HepG2 (cell line): ENCODE results near the gene RAB11FIP5. TPM values are rescaled to one million over a fixed set of nuclear protein-coding genes. Genes with fewer than 3 reads are reported as not detected.

ENCODE experiments used
- ATAC-seq: fragments of 200-7000 bp; cut with Tn5 transposase; 3 replicates; pipeline ENCODE4 v1.9.1; 2020; ENCODE audit warnings: mild to moderate bottlenecking, moderate library complexity
- BruUV-seq: library from RNA; stranded (reverse); fragments of 400-500 nt; replicated peaks from 2 replicates; lab custom pipeline; 2021; lab: Mats Ljungman, UMichigan
- CTCF ChIA-PET: fragments of 300-600 bp; formaldehyde crosslinking; extraction: SDS; loops from one replicate; lab custom pipeline; 2021; ENCODE audit warnings: low total read pairs, inconsistent platforms, low intra/inter-chr PET ratio; lab: Yijun Ruan, JAX
- POLR2A ChIA-PET: fragments of 350-600 bp; sonication (Branson Sonifier 250); formaldehyde crosslinking; loops from one replicate; lab custom pipeline; 2020; ENCODE audit warnings: antibody characterized with exemption, inconsistent platforms; lab: Yijun Ruan, JAX
- DNase-seq: peaks from one replicate; pipeline ENCODE4 v3.0.0-alpha.2; 2015; ENCODE audit warnings: low spot score
- FAIRE-seq: peaks from 3 replicates; lab custom pipeline; 2011; peaks lifted over from hg19 to GRCh38; lab: Jason Lieb, UNC
- H2AFZ ChIP-seq: one replicate; pipeline ENCODE4 v1.6.1; 2011; ENCODE audit warnings: low read length, inconsistent platforms
- H3K27ac ChIP-seq: fragments of 300-600 bp; 3 replicates; pipeline ENCODE4 v1.8.0; 2011; ENCODE audit warnings: mixed run types, mild to moderate bottlenecking, mixed read lengths, low read length, inconsistent platforms; ENCODE audit not compliant: insufficient read depth; ENCODE audit errors: extremely low read length
- H3K27me3 ChIP-seq, 2 experiments: fragments of 200-600 bp in 1 of 2; 2 replicates in 1 of 2; 3 replicates in 1 of 2; pipeline versions ENCODE4 v1.6.0 to v1.8.0; 2011; ENCODE audit warnings: low read length in 2 of 2, mild to moderate bottlenecking in 2 of 2, moderate library complexity in 2 of 2, inconsistent platforms in 1 of 2; ENCODE audit not compliant: insufficient read depth in 2 of 2, control insufficient read depth in 1 of 2
- H3K36me3 ChIP-seq, 2 experiments: fragments of 200-600 bp in 1 of 2; replicated peaks in 1 of 2; 2 replicates in 1 of 2; 3 replicates in 1 of 2; pipeline versions ENCODE4 v1.5.1 to v1.8.0; 2011; ENCODE audit warnings: low read length in 2 of 2, inconsistent platforms in 1 of 2; ENCODE audit not compliant: insufficient read depth in 2 of 2, control insufficient read depth in 1 of 2
- H3K4me1 ChIP-seq: 2 replicates; pipeline ENCODE4 v1.5.1; 2012; ENCODE audit warnings: low read length, inconsistent platforms; ENCODE audit not compliant: insufficient read depth
- H3K4me2 ChIP-seq: 2 replicates; pipeline ENCODE4 v1.6.0; 2011; ENCODE audit warnings: low read depth, low read length, inconsistent platforms
- H3K4me3 ChIP-seq, 3 experiments: fragments of 200-600 bp in 1 of 3; sonication (generic), shearing (Covaris generic) in 1 of 3; replicated peaks in 1 of 3; 2 replicates each; pipeline ENCODE4 v1.5.1; 2011 to 2016; ENCODE audit warnings: low read length in 3 of 3, inconsistent platforms in 2 of 3, low read depth in 2 of 3, mild to moderate bottlenecking in 2 of 3, control low read depth in 1 of 3, mixed read lengths in 1 of 3; ENCODE audit not compliant: insufficient read depth in 1 of 3
- H3K79me2 ChIP-seq: one replicate; pipeline ENCODE4 v1.6.1; 2011; ENCODE audit warnings: low read length, inconsistent platforms; ENCODE audit not compliant: insufficient read depth
- H3K9ac ChIP-seq: 2 replicates; pipeline ENCODE4 v1.6.0; 2011; ENCODE audit warnings: mild to moderate bottlenecking, low read depth, low read length, inconsistent platforms; ENCODE audit not compliant: insufficient read depth
- H3K9me3 ChIP-seq: 2 replicates; pipeline ENCODE4 v1.5.1; 2012; ENCODE audit warnings: mild to moderate bottlenecking, low read length
- H4K20me1 ChIP-seq: 2 replicates; pipeline ENCODE4 v1.6.0; 2011; ENCODE audit warnings: inconsistent platforms, mild to moderate bottlenecking, low read length, moderate library complexity; ENCODE audit not compliant: insufficient read depth
- CHCHD3 ChIP-seq: sonication (generic); formaldehyde crosslinking; IDR thresholded peaks from 2 replicates; pipeline ENCODE4 v1.8.0; 2022; ENCODE audit warnings: mild to moderate bottlenecking, missing genetic modification reagents, moderate library complexity
- KLF12 ChIP-seq: sonication (generic); formaldehyde crosslinking; IDR thresholded peaks from 2 replicates; pipeline ENCODE4 v1.4.0; 2020; ENCODE audit warnings: missing genetic modification reagents, borderline replicate concordance
- SOX13 ChIP-seq, 3 experiments: fragments of 450-650 bp in 1 of 3; sonication (generic) in 1 of 3; formaldehyde crosslinking in 1 of 3; IDR thresholded peaks in 2 of 3; conservative IDR thresholded peaks in 1 of 3; 2 replicates each; pipeline versions ENCODE4 v1.5.0 to v1.6.1; 2016 to 2020; ENCODE audit warnings: antibody characterized with exemption in 1 of 3, mild to moderate bottlenecking in 1 of 3, missing compliant biosample characterization in 1 of 3, missing genetic modification reagents in 1 of 3, moderate library complexity in 1 of 3
- WIZ ChIP-seq: sonication (generic); formaldehyde crosslinking; IDR thresholded peaks from 2 replicates; pipeline ENCODE4 v1.5.1; 2020; ENCODE audit warnings: mild to moderate bottlenecking, missing genetic modification reagents
- ZNF256 ChIP-seq: sonication (generic); formaldehyde crosslinking; conservative IDR thresholded peaks from 2 replicates; pipeline ENCODE4 v1.4.0; 2020; ENCODE audit warnings: missing genetic modification reagents
- ZNF543 ChIP-seq: sonication (generic); formaldehyde crosslinking; IDR thresholded peaks from 2 replicates; pipeline ENCODE4 v1.4.0; 2020; ENCODE audit warnings: mild to moderate bottlenecking, missing genetic modification reagents
- ZNF558 ChIP-seq: sonication (generic); formaldehyde crosslinking; IDR thresholded peaks from 2 replicates; pipeline ENCODE4 v1.9.0; 2022; ENCODE audit warnings: mild to moderate bottlenecking, missing genetic modification reagents, borderline replicate concordance
- ZNF567 ChIP-seq: sonication (generic); formaldehyde crosslinking; IDR thresholded peaks from 2 replicates; pipeline ENCODE4 v1.8.1; 2023; ENCODE audit warnings: mild to moderate bottlenecking, missing genetic modification reagents, borderline replicate concordance
- WGBS: methylation state at CpG from one replicate; pipeline ENCODE4 v1.1.6; 2017; ENCODE audit warnings: low lambda C conversion rate; 5-methylcytosine and 5-hydroxymethylcytosine counted together
- in situ Hi-C: cut with HindIII; loops from 2 replicates; pipeline ENCODE4 v1.10.0; 2017; ENCODE audit warnings: low pct_unique_long_range_greater_than_20kb; ENCODE audit not compliant: extremely low pct_ligation_motif_present
- intact Hi-C: fragments of 100-400 bp; cut with micrococcal nuclease; formaldehyde crosslinking; loops from one replicate; pipeline ENCODE4 v1.10.0; 2022; ENCODE audit not compliant: unreplicated experiment
- polyA plus RNA-seq, 8 experiments: library from polyadenylated mRNA; depleted of rRNA in 3 of 8; stranded (reverse) in 7 of 8; unstranded in 1 of 8; fragments of >200 nt; fragmentation: Illumina TruSeq in 4 of 8; extraction: Trizol in 4 of 8; gene quantifications; 2 replicates each; pipeline versions ENCODE4 v1.2.1 to v1.2.3, GENCODE V29; 2011 to 2016; ENCODE audit warnings: low read depth in 4 of 8, missing spikeins in 1 of 8, mixed read lengths in 1 of 8; ENCODE audit not compliant: insufficient read depth in 1 of 8
- total RNA-seq, 5 experiments: library from RNA; depleted of rRNA; stranded (reverse); fragments of >200 nt; fragmentation: Illumina TruSeq; extraction: Trizol; gene quantifications; 2 replicates each; pipeline ENCODE4 v1.2.3, GENCODE V29; 2016; ENCODE audit warnings: low read depth in 1 of 5
- TF ChIP-seq, protein P1 (sequence below): sonication (generic); formaldehyde crosslinking; IDR thresholded peaks from 2 replicates; pipeline ENCODE4 v1.5.1; 2020; ENCODE audit warnings: missing genetic modification reagents, mild to moderate bottlenecking, borderline replicate concordance
- TF ChIP-seq, protein P2 (sequence below): sonication (generic); formaldehyde crosslinking; IDR thresholded peaks from 2 replicates; pipeline ENCODE4 v1.4.0; 2020; ENCODE audit warnings: missing genetic modification reagents

The RAB11FIP5 gene
- total and polyA plus RNA-seq, 2 of the 13 experiments (the other 11 are each of a cell fraction or from before 2014, with no cell fraction given), result 9.4 to 22.9 TPM

DNA sequence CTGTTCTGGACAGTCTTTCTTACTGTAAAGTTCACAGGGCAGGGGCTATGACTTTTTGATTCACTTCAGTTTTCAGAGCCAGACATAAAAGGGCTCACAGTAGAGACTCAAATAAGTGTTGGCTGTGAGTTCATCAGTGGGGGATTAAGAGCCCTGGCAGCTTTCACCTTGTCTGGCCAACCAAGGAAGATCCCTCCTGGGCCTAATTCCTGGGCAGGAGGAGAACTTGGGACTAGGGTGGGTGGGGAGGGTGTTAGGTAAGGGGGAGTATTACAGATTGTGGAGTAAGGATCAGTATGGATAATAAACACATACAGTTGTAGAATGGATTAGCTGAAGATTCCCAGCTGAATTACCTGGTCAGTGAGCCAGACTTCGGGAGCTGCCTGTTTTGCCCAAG lies 40.3 kb downstream of the RAB11FIP5 start:
- peaks cover 9% of the 10 kb centered on the region for H4K20me1 ChIP-seq
- H3K9ac ChIP-seq, result peak overlapping the region; percentile 93
- no TSS peak for BruUV-seq
- ChIA-PET POLR2A (interaction anchor here (2.1 to 2.7 kb wide), 3 partner anchors 40 to 104 kb away, joined by 12 to 35 read pairs (median 23); no protein-coding TSS in a partner anchor), CTCF (no interaction called here)
- TF ChIP-seq ZNF558 (0 out of 2 replicates have a peak, but pooled peaks have one; percentile 9), CHCHD3 (CRISPR knock-in tag) (0 out of 2 replicates have a peak, but pooled peaks have one; percentile 2), SOX13 (IDR thresholded peaks at IDR 0.05) (no peak), SOX13 (CRISPR knock-in tag; conservative IDR thresholded peaks at IDR 0.05 in 1 of 2, IDR thresholded peaks at IDR 0.05 in 1 of 2) (no peak), ZNF543 (CRISPR knock-in tag) (no peak)
- H3K4me2 ChIP-seq, result peak overlapping the region; percentile 97
- no peak overlapping the region for H2AFZ ChIP-seq
- peaks cover 3 to 6% of the 10 kb centered on the region in 2 experiments; a peak in 4 of 5 replicates for H3K36me3 ChIP-seq
- H3K27me3 ChIP-seq, result no peaks in the 10 kb centered on the region; a peak in 1 of 5 replicates
- peaks cover 36% of the 10 kb centered on the region for H3K79me2 ChIP-seq
- no peak for DNase-seq
- ATAC-seq, result no peak
- in situ Hi-C loops, result no loop called here
- peak overlapping the region; percentile 81 to 98 (median 95) for H3K4me3 ChIP-seq
- FAIRE-seq, result no peak
- WGBS, result 79% methylated on average over 1 of the region's 1 CpG
- peak overlapping the region; percentile 89 for H3K27ac ChIP-seq
- no peaks in the 10 kb centered on the region for H3K9me3 ChIP-seq
- intact Hi-C loops, result no loop called here
- H3K4me1 ChIP-seq, result peaks cover 44% of the 10 kb centered on the region

- H3K79me2 ChIP-seq, result peaks cover 39% of the 10 kb centered on the region
- DNase-seq (no peak), FAIRE-seq (no peak), ATAC-seq (peak; percentile 13)
- intact Hi-C loops (no loop called here), in situ Hi-C loops (no loop called here)
- no TSS peak for BruUV-seq
- no peak overlapping the region for H2AFZ ChIP-seq
- H4K20me1 ChIP-seq, result peaks cover 9% of the 10 kb centered on the region
- no peaks in the 10 kb centered on the region for H3K9me3 ChIP-seq
- peak overlapping the region; percentile 93 for H3K9ac ChIP-seq
- peak overlapping the region; percentile 81 to 98 (median 95) for H3K4me3 ChIP-seq
- ChIA-PET CTCF (interaction anchor here (1.4 kb wide), 1 partner anchor 79 kb away, joined by 4 read pairs; no protein-coding TSS in a partner anchor), POLR2A (interaction anchor here (0.9 to 2.7 kb wide), 11 partner anchors 9 to 140 kb away, joined by 3 to 35 read pairs (median 4); no protein-coding TSS in a partner anchor)
- peak overlapping the region; percentile 97 for H3K4me2 ChIP-seq
- no peaks in the 10 kb centered on the region; a peak in 1 of 5 replicates for H3K27me3 ChIP-seq
- H3K36me3 ChIP-seq, result peaks cover 3 to 6% of the 10 kb centered on the region in 2 experiments; a peak in 4 of 5 replicates
- peaks cover 48% of the 10 kb centered on the region for H3K4me1 ChIP-seq
- peak overlapping the region; percentile 89 for H3K27ac ChIP-seq
- WGBS, result under 1% methylated on average over 10 of the region's 11 CpGs
- TF ChIP-seq ZNF567 (CRISPR knock-in tag), result no peak
- no peak; the same call in 1 of the 2 replicates for TF ChIP-seq ZNF256 (CRISPR knock-in tag)
- TF ChIP-seq WIZ, result no peak
- no peak for TF ChIP-seq KLF12
- TF ChIP-seq, protein P1, sequence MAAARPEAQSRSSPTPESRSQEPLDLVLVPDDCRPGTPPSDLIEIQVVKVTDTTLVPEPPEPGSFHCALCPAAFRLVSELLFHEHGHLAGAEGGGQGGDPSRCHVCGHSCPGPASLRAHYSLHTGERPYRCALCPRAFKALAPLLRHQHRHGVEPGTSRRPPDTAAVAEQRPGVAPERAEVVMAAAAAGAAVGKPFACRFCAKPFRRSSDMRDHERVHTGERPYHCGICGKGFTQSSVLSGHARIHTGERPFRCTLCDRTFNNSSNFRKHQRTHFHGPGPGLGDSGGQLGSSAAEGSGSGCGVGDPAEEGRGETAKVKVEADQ (CRISPR knock-in tag), result no peak
- TF ChIP-seq, protein P2, sequence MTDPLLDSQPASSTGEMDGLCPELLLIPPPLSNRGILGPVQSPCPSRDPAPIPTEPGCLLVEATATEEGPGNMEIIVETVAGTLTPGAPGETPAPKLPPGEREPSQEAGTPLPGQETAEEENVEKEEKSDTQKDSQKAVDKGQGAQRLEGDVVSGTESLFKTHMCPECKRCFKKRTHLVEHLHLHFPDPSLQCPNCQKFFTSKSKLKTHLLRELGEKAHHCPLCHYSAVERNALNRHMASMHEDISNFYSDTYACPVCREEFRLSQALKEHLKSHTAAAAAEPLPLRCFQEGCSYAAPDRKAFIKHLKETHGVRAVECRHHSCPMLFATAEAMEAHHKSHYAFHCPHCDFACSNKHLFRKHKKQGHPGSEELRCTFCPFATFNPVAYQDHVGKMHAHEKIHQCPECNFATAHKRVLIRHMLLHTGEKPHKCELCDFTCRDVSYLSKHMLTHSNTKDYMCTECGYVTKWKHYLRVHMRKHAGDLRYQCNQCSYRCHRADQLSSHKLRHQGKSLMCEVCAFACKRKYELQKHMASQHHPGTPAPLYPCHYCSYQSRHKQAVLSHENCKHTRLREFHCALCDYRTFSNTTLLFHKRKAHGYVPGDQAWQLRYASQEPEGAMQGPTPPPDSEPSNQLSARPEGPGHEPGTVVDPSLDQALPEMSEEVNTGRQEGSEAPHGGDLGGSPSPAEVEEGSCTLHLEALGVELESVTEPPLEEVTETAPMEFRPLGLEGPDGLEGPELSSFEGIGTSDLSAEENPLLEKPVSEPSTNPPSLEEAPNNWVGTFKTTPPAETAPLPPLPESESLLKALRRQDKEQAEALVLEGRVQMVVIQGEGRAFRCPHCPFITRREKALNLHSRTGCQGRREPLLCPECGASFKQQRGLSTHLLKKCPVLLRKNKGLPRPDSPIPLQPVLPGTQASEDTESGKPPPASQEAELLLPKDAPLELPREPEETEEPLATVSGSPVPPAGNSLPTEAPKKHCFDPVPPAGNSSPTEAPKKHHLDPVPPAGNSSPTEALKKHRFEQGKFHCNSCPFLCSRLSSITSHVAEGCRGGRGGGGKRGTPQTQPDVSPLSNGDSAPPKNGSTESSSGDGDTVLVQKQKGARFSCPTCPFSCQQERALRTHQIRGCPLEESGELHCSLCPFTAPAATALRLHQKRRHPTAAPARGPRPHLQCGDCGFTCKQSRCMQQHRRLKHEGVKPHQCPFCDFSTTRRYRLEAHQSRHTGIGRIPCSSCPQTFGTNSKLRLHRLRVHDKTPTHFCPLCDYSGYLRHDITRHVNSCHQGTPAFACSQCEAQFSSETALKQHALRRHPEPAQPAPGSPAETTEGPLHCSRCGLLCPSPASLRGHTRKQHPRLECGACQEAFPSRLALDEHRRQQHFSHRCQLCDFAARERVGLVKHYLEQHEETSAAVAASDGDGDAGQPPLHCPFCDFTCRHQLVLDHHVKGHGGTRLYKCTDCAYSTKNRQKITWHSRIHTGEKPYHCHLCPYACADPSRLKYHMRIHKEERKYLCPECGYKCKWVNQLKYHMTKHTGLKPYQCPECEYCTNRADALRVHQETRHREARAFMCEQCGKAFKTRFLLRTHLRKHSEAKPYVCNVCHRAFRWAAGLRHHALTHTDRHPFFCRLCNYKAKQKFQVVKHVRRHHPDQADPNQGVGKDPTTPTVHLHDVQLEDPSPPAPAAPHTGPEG (CRISPR knock-in tag), result no peak
These were observed 40.7 kb downstream of the RAB11FIP5 start for GRCh38 chr2:73072129-73072395.
